MG63 (cell line): Measurements from ENCODE around the gene GRIN2A. TPM values are rescaled to one million over a fixed set of nuclear protein-coding genes. Genes with fewer than 3 reads are reported as not detected.

Experiments
- DNase-seq: peaks from one replicate; pipeline ENCODE4 v3.0.0-alpha.2; 2020
- H3K27me3 ChIP-seq: fragments of 250-450 bp; sonication (Bioruptor Pico); 2 replicates; pipeline ENCODE4 v1.5.1; 2020; ENCODE audit warnings: mild to moderate bottlenecking, moderate library complexity
- H3K36me3 ChIP-seq: fragments of 250-450 bp; sonication (Bioruptor Pico); 2 replicates; pipeline ENCODE4 v1.5.1; 2020; ENCODE audit warnings: mild to moderate bottlenecking, moderate library complexity
- H3K4me3 ChIP-seq: fragments of 250-450 bp; sonication (Bioruptor Pico); 2 replicates; pipeline ENCODE4 v1.5.1; 2020; ENCODE audit warnings: mild to moderate bottlenecking, moderate library complexity
- H3K9me3 ChIP-seq: fragments of 250-450 bp; sonication (Bioruptor Pico); 2 replicates; pipeline ENCODE4 v1.5.1; 2020; ENCODE audit warnings: mild to moderate bottlenecking, moderate library complexity
- total RNA-seq: library from RNA; depleted of rRNA; stranded (reverse); fragments of >200 nt; shearing (Covaris generic); gene quantifications from 2 replicates; pipeline ENCODE4 v1.2.3, GENCODE V29; 2014; ENCODE audit warnings: low replicate concordance

GRIN2A gene
- total RNA-seq, 1 experiment from 2014 or later = not detected

GRCh38 chr16:10001258-10001775 is 180.9 kb downstream of the GRIN2A start:
- no peak for DNase-seq
- H3K4me3 ChIP-seq = no peak overlapping the region
- H3K9me3 ChIP-seq = peaks cover 6% of the 10 kb centered on the region; the same call in 1 of the 2 replicates
- H3K27me3 ChIP-seq = peaks cover 2% of the 10 kb centered on the region; the same call in 1 of the 2 replicates
- H3K36me3 ChIP-seq = no peaks in the 10 kb centered on the region

- H3K4me3 ChIP-seq = no peak overlapping the region
- no peaks in the 10 kb centered on the region; the same call in 1 of the 2 replicates for H3K27me3 ChIP-seq
- DNase-seq = no peak
- no peaks in the 10 kb centered on the region for H3K36me3 ChIP-seq
- H3K9me3 ChIP-seq = no peaks in the 10 kb centered on the region
Observed at GRCh38 chr16:9996221-9996620, 186.0 kb downstream of the GRIN2A start.

- H3K36me3 ChIP-seq = no peaks in the 10 kb centered on the region
- H3K27me3 ChIP-seq = no peaks in the 10 kb centered on the region; the same call in 1 of the 2 replicates
- H3K9me3 ChIP-seq = no peaks in the 10 kb centered on the region
- no peak overlapping the region for H3K4me3 ChIP-seq
- no peak for DNase-seq
Observed at GRCh38 chr16:9992441-9992840, 189.8 kb downstream of the GRIN2A start.

GRCh38 chr16:9980981-9981380 is 201.2 kb downstream of the GRIN2A start:
- no peak for DNase-seq
- no peaks in the 10 kb centered on the region; the same call in 1 of the 2 replicates for H3K27me3 ChIP-seq

GRCh38 chr16:9978160-9978725 is 204.0 kb downstream of the GRIN2A start:
- no peak for DNase-seq
- Histone ChIP-seq H3K9me3 (no peaks in the 10 kb centered on the region), H3K27me3 (peaks cover 5% of the 10 kb centered on the region), H3K4me3 (no peak overlapping the region), H3K36me3 (no peaks in the 10 kb centered on the region)

More at GRCh38 chr16:9980981-9981380, 201.2 kb downstream of the GRIN2A start:
- H3K9me3 ChIP-seq = no peaks in the 10 kb centered on the region
- H3K4me3 ChIP-seq = no peak overlapping the region
- H3K36me3 ChIP-seq = no peaks in the 10 kb centered on the region

- Histone ChIP-seq H3K36me3 (no peaks in the 10 kb centered on the region), H3K27me3 (peaks cover 5% of the 10 kb centered on the region), H3K9me3 (no peaks in the 10 kb centered on the region), H3K4me3 (no peak overlapping the region)
- DNase-seq = no peak
Observed at GRCh38 chr16:9977333-9977897, 204.8 kb downstream of the GRIN2A start.

GRCh38 chr16:9976601-9977000 is 205.6 kb downstream of the GRIN2A start:
- Histone ChIP-seq H3K4me3 (no peak overlapping the region), H3K36me3 (no peaks in the 10 kb centered on the region), H3K27me3 (peaks cover 5% of the 10 kb centered on the region), H3K9me3 (no peaks in the 10 kb centered on the region)
- DNase-seq = no peak

- no peaks in the 10 kb centered on the region for H3K36me3 ChIP-seq
- H3K27me3 ChIP-seq = peaks cover 5% of the 10 kb centered on the region; the same call in 1 of the 2 replicates
- no peaks in the 10 kb centered on the region for H3K9me3 ChIP-seq
- H3K4me3 ChIP-seq = no peak overlapping the region
- DNase-seq = no peak
Observed at GRCh38 chr16:9971907-9972306, 210.3 kb downstream of the GRIN2A start.

- peaks cover 5% of the 10 kb centered on the region; the same call in 1 of the 2 replicates for H3K27me3 ChIP-seq
- no peak for DNase-seq
- no peaks in the 10 kb centered on the region for H3K9me3 ChIP-seq
- no peaks in the 10 kb centered on the region for H3K36me3 ChIP-seq
- no peak overlapping the region for H3K4me3 ChIP-seq
Observed at GRCh38 chr16:9970796-9971195, 211.4 kb downstream of the GRIN2A start.

- no peak for DNase-seq
- no peak overlapping the region for H3K4me3 ChIP-seq
- no peaks in the 10 kb centered on the region; the same call in 1 of the 2 replicates for H3K27me3 ChIP-seq
- H3K9me3 ChIP-seq = no peaks in the 10 kb centered on the region
- no peaks in the 10 kb centered on the region for H3K36me3 ChIP-seq
Observed at GRCh38 chr16:9970244-9970643, 212.0 kb downstream of the GRIN2A start.

GRCh38 chr16:9969580-9969979 is 212.6 kb downstream of the GRIN2A start:
- H3K27me3 ChIP-seq = peaks cover 4% of the 10 kb centered on the region
- no peaks in the 10 kb centered on the region for H3K9me3 ChIP-seq
- H3K36me3 ChIP-seq = no peaks in the 10 kb centered on the region
- DNase-seq = no peak
- no peak overlapping the region for H3K4me3 ChIP-seq

- no peak overlapping the region for H3K4me3 ChIP-seq
- no peak for DNase-seq
- peaks cover 5% of the 10 kb centered on the region; the same call in 1 of the 2 replicates for H3K27me3 ChIP-seq
- no peaks in the 10 kb centered on the region for H3K36me3 ChIP-seq
- H3K9me3 ChIP-seq = no peaks in the 10 kb centered on the region
Observed at GRCh38 chr16:9966569-9967157, 215.6 kb downstream of the GRIN2A start.

GRCh38 chr16:9965079-9965478 is 217.1 kb downstream of the GRIN2A start:
- Histone ChIP-seq H3K4me3 (no peak overlapping the region), H3K27me3 (peaks cover 9% of the 10 kb centered on the region), H3K36me3 (no peaks in the 10 kb centered on the region), H3K9me3 (no peaks in the 10 kb centered on the region)
- DNase-seq = no peak

- Histone ChIP-seq H3K36me3 (no peaks in the 10 kb centered on the region), H3K4me3 (no peak overlapping the region), H3K9me3 (no peaks in the 10 kb centered on the region), H3K27me3 (peaks cover 9% of the 10 kb centered on the region)
- DNase-seq = no peak
Observed at GRCh38 chr16:9964426-9964825, 217.8 kb downstream of the GRIN2A start.

- Histone ChIP-seq H3K9me3 (no peaks in the 10 kb centered on the region), H3K4me3 (no peak overlapping the region), H3K27me3 (peaks cover 17% of the 10 kb centered on the region), H3K36me3 (no peaks in the 10 kb centered on the region)
- no peak for DNase-seq
Observed at GRCh38 chr16:9957433-9957832, 224.8 kb downstream of the GRIN2A start.

- H3K36me3 ChIP-seq = no peaks in the 10 kb centered on the region
- no peaks in the 10 kb centered on the region for H3K9me3 ChIP-seq
- DNase-seq = no peak
- H3K27me3 ChIP-seq = peaks cover 17% of the 10 kb centered on the region
- no peak overlapping the region for H3K4me3 ChIP-seq
Observed at GRCh38 chr16:9957002-9957401, 225.2 kb downstream of the GRIN2A start.

- Histone ChIP-seq H3K36me3 (no peaks in the 10 kb centered on the region), H3K27me3 (peaks cover 13% of the 10 kb centered on the region), H3K9me3 (no peaks in the 10 kb centered on the region), H3K4me3 (no peak overlapping the region)
- DNase-seq = no peak
Observed at GRCh38 chr16:9955677-9956076, 226.6 kb downstream of the GRIN2A start.
